Suprapubic skin (tissue), 4 donors: ENCODE measurements around the gene AGPAT2. TPM values are rescaled to one million over a fixed set of nuclear protein-coding genes. Genes with fewer than 3 reads are reported as not detected.

Source experiments
- DNase-seq, 2 donors: peaks; one replicate each; pipeline ENCODE4 v3.0.0-alpha.2; 2019; ENCODE audit warnings: low spot score in 2 of 2
- H3K27ac ChIP-seq: fragments of 200-600 bp; sonication (generic); one replicate; pipeline ENCODE4 v1.5.1; 2019
- H3K27me3 ChIP-seq: fragments of 200-600 bp; sonication (generic); one replicate; pipeline ENCODE4 v1.5.1; 2019
- H3K36me3 ChIP-seq: fragments of 200-600 bp; sonication (generic); one replicate; pipeline ENCODE4 v1.5.1; 2019
- H3K4me1 ChIP-seq: fragments of 200-600 bp; sonication (generic); one replicate; pipeline ENCODE4 v1.5.1; 2019
- H3K4me3 ChIP-seq: fragments of 200-600 bp; sonication (generic); one replicate; pipeline ENCODE4 v1.5.1; 2019; ENCODE audit warnings: mild to moderate bottlenecking
- H3K9me3 ChIP-seq: fragments of 200-600 bp; sonication (generic); one replicate; pipeline ENCODE4 v1.5.1; 2019
- EP300 ChIP-seq: sonication (generic); formaldehyde crosslinking; IDR thresholded peaks from one replicate; pipeline ENCODE4 v1.6.1; 2017; ENCODE audit warnings: antibody characterized with exemption
- POLR2A ChIP-seq, 2 donors: fragments of 450-650 bp; IDR thresholded peaks; one replicate each; pipeline ENCODE4 v1.6.1; 2017; ENCODE audit warnings: antibody characterized with exemption in 2 of 2, mild to moderate bottlenecking in 2 of 2, moderate library complexity in 2 of 2
- POLR2AphosphoS5 ChIP-seq, 3 donors: sonication (generic); formaldehyde crosslinking; IDR thresholded peaks; one replicate each; pipeline ENCODE4 v1.6.1; 2017; ENCODE audit warnings: antibody characterized with exemption in 3 of 3
- WGBS: methylation state at CpG from one replicate; pipeline ENCODE4 v1.1.5; 2018; 5-methylcytosine and 5-hydroxymethylcytosine counted together
- total RNA-seq, 4 donors: library from RNA; depleted of rRNA; stranded (reverse); fragments of >200 nt; gene quantifications; one replicate each; pipeline ENCODE4 v1.1.0, GENCODE V29; 2016
- TF ChIP-seq, protein P1 (sequence below), 2 donors: fragments of 200-600 bp in 1 of 2; fragments of 450-650 bp in 1 of 2; sonication (generic) in 1 of 2; IDR thresholded peaks; one replicate each; pipeline ENCODE4 v1.5.1; 2016 to 2019; ENCODE audit warnings: antibody characterized with exemption in 2 of 2, mild to moderate bottlenecking in 1 of 2, moderate library complexity in 1 of 2

AGPAT2 gene
- total RNA-seq, 4 donors from 2014 or later = 43.5 to 73.2 (median 63.5) TPM

DNA sequence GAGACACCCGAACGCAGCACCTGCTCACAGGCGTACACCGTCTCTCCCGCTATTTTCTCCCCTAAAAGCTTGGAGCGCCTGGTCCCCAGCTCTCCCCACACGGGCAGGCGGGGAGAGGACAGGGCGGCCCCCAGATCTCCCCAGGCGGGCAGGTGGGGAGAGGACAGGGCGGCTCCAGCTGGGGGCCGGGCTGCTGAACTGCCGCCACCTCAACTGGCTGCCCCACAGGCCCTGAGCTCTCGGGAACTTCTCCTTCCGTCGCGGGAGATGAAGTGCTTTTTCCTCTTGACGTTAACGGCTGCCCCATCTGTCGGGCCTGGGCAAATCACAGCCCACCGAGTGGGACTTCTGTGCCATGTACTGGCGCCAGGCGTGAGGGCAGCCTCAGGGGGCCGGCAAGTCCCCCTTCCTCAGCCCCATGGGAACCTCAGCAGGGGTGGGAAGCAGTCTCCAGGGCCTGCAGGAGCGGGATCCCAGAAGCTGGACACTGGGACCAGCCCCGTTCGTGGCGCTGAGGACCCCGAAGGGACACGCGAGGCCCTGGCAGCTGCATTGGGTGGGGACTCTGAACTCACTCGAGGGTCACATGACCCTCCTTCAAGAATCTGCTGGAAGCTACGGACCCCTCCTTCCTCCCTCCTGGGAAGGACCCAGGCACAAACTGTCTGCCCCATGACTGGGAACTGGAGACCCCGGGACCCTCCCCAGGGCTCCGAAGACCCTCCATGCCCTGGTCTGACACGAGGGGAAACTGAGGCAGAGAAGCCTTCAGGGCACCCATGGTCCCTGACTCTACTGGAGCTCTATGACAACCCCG lies 30.3 kb downstream of the AGPAT2 start:
- DNase-seq = no peak
- 40% methylated on average over 6 of the region's 37 CpGs for WGBS
- H3K9me3 ChIP-seq = no peaks in the 10 kb centered on the region
- H3K4me1 ChIP-seq = peaks cover 4% of the 10 kb centered on the region
- TF ChIP-seq, protein P1, sequence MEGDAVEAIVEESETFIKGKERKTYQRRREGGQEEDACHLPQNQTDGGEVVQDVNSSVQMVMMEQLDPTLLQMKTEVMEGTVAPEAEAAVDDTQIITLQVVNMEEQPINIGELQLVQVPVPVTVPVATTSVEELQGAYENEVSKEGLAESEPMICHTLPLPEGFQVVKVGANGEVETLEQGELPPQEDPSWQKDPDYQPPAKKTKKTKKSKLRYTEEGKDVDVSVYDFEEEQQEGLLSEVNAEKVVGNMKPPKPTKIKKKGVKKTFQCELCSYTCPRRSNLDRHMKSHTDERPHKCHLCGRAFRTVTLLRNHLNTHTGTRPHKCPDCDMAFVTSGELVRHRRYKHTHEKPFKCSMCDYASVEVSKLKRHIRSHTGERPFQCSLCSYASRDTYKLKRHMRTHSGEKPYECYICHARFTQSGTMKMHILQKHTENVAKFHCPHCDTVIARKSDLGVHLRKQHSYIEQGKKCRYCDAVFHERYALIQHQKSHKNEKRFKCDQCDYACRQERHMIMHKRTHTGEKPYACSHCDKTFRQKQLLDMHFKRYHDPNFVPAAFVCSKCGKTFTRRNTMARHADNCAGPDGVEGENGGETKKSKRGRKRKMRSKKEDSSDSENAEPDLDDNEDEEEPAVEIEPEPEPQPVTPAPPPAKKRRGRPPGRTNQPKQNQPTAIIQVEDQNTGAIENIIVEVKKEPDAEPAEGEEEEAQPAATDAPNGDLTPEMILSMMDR (IDR thresholded peaks at IDR 0.05) = no peak
- TF ChIP-seq POLR2AphosphoS5 (IDR thresholded peaks at IDR 0.05) (no peak), EP300 (no peak), POLR2A (IDR thresholded peaks at IDR 0.05) (no peak)
- peak overlapping the region; percentile 20 for H3K4me3 ChIP-seq
- H3K27me3 ChIP-seq = peaks cover 54% of the 10 kb centered on the region
- H3K36me3 ChIP-seq = no peaks in the 10 kb centered on the region
- peak overlapping the region; percentile 27 for H3K27ac ChIP-seq

DNA sequence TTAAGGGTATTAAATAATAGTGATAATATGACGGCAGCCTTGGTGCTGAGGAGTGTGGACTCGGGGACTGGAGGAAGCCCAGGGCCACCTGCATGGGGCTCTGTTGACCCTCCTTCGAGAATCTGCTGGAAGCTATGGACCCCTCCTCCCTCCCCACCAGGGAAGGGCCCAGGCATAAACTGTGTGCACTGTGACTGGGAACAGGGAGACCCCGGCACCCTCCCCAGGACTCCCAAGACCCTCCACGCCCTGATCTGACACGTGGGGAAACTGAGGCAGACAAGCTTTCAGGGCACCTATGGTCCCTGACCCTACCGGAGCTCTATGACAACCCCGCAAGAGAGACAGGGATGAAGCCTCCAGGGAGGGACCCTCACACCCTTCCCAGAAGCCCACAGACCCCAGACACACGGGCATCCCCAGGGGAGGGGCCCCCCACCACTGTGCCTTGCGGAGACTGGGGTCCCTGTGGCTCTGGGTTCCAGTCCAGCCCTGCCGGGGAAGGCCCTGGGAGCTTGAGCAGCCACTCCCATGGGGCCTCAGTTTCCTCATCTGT lies 31.0 kb downstream of the AGPAT2 start:
- peak overlapping the region; percentile 20 for H3K4me3 ChIP-seq
- peak overlapping the region; percentile 27 for H3K27ac ChIP-seq
- DNase-seq = no peak
- peaks cover 4% of the 10 kb centered on the region for H3K4me1 ChIP-seq
- no peaks in the 10 kb centered on the region for H3K36me3 ChIP-seq
- H3K27me3 ChIP-seq = peaks cover 54% of the 10 kb centered on the region
- TF ChIP-seq POLR2AphosphoS5 (IDR thresholded peaks at IDR 0.05) = no peak
- TF ChIP-seq POLR2A (IDR thresholded peaks at IDR 0.05) = no peak
- TF ChIP-seq EP300 = no peak
- TF ChIP-seq, protein P1 (IDR thresholded peaks at IDR 0.05) = no peak
- no peaks in the 10 kb centered on the region for H3K9me3 ChIP-seq
- 20% methylated on average over 3 of the region's 11 CpGs for WGBS

DNA sequence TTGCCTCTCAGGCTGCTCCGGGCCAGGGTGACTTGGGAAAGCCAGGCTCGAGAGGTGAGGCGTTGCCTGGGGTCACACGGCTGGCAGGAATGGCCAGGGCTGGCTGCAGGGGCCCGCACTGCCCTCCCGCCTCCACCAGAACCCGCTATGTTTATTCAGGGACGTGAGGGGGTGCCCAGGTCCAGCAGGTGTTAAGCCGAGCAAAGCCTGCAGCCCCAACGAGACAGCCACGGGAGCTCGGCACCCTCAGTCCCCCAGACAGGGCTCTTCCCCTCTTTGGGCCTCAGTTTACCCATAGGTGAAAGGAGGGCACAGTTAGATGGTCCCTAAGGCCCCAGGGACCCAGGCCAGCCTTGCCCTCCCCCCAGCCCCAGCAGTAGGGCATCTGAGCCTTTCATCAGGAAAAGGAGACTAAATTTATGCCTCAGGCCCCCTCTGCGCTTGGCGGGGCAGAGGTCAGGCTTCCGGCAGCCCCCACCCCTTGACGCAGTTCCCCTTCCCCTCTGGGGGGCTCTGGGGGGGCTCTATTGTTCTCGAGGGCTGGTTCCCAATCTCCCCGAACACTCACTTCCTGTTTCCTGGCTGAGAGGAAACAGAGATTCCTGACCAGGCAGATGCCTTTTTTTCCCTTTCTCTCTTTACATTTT lies 31.6 kb downstream of the AGPAT2 start:
- WGBS = 42% methylated on average over 10 of the region's 18 CpGs
- peaks cover 54% of the 10 kb centered on the region for H3K27me3 ChIP-seq
- H3K36me3 ChIP-seq = no peaks in the 10 kb centered on the region
- H3K4me1 ChIP-seq = peaks cover 4% of the 10 kb centered on the region
- H3K27ac ChIP-seq = peak overlapping the region; percentile 53
- no peak for DNase-seq
- TF ChIP-seq POLR2AphosphoS5 (IDR thresholded peaks at IDR 0.05) (peak in 1 of 3 donors; percentile 54), EP300 (no peak), POLR2A (IDR thresholded peaks at IDR 0.05) (no peak)
- TF ChIP-seq, protein P1 (IDR thresholded peaks at IDR 0.05) = no peak
- H3K9me3 ChIP-seq = no peaks in the 10 kb centered on the region
- no peak overlapping the region for H3K4me3 ChIP-seq

DNA sequence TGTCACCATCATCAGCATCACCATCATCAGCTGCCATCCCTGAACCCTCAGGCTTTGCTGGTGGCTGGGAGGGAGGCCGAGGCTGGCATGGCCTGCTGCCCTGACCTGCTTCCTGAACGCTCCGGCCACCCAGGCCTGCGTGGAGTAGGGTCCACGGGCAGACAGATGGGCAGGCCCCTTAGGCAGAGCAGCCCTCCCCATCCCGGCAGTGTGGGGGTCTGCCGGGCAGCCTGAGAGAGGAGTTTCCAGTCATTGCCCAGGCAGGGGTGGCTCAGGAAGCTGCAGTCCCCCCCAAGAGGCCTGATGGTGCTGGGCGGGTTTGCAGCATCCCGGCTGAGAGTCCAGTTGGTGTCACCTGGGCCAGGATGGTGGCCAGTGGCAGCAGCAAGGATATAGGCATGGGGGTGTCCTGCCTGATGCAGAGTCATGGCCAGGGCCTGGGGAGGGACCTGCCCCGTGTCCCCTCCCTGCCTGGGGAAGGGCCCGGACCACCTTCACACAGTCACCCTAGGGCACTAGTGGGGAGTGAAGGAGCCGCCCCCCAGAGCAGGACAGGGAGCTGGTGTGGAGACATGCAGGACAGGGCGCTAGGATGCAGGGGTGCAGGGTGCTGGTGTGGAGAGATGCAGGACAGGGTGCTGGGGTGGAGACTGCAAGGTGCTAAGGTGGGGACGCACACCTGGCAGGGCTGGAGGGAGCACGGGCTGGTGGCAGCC lies 32.3 kb downstream of the AGPAT2 start:
- Histone ChIP-seq H3K4me1 (peaks cover 4% of the 10 kb centered on the region), H3K27ac (peak overlapping the region; percentile 53), H3K27me3 (peaks cover 49% of the 10 kb centered on the region), H3K4me3 (no peak overlapping the region), H3K9me3 (no peaks in the 10 kb centered on the region), H3K36me3 (no peaks in the 10 kb centered on the region)
- TF ChIP-seq, protein P1 (IDR thresholded peaks at IDR 0.05) = no peak
- TF ChIP-seq EP300 (no peak), POLR2AphosphoS5 (IDR thresholded peaks at IDR 0.05) (no peak), POLR2A (IDR thresholded peaks at IDR 0.05) (no peak)
- WGBS = 67% methylated on average over 4 of the region's 15 CpGs
- no peak for DNase-seq
